HG02678 (cell line): ENCODE data around the gene CLDN19.
"Not testable (repeated sequence)": the region's sequence is repeated elsewhere in the genome, so short reads cannot be mapped to it uniquely, and the experiment has no call there.

Experiments
- ATAC-seq: cut with Tn5 transposase; IDR thresholded peaks from one replicate; pipeline ENCODE4 v1.9.1; 2021; ENCODE audit warnings: mild to moderate bottlenecking, moderate library complexity; ENCODE audit not compliant: unreplicated experiment

The CLDN19 gene

DNA sequence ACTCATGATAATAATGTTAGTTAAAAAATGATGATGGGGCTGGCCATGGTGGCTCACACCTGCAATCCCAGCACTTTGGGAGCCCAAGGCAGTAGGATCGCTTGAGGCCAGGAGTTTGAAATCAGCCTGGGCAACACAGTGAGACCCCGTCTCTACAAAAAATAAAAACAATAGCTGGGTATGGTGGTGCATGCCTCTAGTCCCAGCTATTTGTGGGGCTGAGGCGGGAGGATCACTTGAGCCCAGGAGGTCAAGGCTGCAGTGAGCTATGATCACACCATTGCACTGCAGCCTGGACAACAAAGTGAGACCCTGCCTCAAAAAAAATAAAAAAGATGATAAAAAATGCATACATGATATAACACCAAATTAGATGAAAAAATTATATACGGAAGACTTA is 21.5 kb upstream of the CLDN19 start:
- ATAC-seq = no peak

DNA sequence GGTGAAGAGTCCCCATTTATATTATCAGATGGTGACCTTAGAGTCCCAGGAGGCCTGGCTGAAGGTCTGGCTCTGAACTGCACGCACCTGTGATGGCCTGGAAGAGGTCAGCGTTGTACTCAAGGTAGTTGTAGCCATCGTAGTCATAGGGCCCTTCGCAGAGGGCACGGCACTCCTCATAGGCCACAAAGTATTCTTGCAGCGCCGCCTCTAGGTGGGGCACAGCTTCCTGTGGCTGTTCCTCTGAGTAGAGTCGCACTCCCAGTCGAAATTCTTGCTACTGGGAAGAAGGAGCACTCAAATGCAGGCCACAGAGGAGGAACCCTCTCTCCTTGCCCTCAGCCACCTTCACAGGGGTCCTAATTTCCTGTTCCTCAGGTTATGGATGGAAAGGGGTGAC is 19.1 kb upstream of the CLDN19 start:
- ATAC-seq = no peak

DNA sequence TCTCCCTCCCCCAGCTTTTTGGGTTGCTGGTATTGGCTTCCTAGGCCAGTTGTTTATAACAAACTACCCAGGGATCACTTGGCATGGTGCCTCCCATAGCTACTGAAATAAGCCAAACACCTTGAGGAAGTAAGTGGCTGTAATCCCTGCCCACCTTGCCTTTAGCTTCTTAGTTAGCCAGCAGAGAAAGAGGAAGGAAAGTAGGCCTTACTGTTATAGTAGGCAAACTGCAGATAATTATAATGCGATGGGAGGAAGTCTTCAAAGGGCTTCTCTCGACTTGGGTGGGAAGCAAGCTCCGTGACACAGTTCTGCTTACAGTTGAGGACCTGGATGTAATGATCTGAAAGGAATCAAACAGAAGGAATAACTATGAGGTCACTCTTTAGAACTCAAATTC is 18.6 kb upstream of the CLDN19 start:
- no peak for ATAC-seq

- ATAC-seq = no peak
Measured at GRCh38 chr1:42757892-42758275, 17.8 kb upstream of the CLDN19 start.

DNA sequence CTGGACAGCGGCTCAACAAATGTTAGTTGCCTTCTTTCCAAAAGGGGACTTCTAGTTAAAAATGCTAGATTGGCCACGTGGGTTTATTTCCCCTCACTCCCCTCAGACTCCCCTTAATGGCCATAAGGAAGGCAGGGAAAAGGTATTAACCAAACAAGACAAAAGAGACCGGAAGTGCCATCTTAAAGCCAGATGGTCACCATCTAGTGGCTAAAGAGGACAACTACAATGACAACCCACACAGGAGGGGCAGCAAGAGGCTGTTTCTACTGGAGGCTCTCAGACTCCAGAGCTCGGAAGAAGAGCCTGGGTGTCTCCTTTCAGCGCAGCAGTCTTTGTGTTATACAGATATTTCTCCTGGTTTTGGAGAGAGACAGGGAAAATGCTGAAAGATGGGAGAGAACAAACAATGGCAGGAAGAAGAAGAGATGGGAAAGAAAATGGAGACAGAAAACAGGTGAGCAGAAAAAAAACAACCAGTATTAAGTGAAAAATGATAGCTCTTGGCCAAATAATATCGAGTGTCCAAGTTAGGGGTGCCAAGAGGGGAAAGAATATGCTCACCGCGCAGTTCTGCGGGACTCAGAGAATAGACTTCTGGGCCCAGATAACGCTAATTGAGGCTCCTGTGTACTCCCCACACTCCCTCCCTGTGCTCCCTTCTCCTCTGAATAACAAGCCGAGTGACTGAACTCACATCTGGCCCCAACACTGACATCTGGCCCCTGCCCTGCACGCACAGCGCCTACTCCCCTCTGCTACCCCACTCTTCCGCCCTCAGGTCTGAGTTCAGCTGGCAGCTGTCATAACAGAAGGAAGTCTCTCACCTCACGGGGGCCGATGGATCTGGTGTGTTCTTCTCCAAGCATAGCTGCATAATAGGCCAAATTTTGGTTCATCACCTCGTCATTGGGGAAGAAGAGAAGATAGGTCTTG is 17.2 kb upstream of the CLDN19 start:
- no peak for ATAC-seq

DNA sequence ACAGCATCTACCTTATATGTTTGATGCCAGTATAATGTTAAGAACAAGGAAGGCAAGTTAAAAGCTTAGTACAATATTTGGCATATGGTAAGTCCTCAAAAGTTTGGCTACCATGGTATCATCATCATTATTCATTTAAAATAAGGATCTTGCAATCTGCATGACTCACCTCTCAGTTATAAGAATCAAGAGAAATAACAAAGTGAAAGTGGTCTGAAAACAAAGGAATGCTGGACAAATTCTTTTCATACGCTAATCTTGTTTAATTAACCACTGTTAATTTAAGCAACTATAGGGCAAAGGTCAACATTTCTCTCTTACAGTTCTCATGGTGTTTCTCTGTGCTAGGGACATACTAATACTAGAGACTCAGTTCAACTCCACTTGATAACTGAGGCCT is 13.0 kb upstream of the CLDN19 start:
- ATAC-seq = no peak

DNA sequence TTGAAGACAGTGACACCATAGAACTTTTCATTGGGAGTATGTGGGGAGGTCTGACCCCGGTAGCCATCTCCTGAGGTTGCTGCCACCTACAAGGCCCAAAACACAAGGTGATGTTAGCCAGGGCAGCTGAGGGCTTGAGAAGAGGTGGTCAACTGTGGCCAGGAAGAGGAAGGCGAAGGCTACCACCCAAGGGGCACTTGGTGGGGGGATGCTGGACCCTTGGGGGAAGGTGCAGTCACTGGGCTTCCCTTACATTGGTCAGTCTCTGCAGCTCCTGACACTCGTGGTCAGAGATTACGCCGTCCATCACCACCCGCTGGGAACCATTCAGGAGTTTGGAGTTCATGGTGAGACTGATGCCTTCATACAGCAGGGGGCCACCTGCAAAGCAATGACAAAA is 12.2 kb upstream of the CLDN19 start:
- no peak for ATAC-seq

DNA sequence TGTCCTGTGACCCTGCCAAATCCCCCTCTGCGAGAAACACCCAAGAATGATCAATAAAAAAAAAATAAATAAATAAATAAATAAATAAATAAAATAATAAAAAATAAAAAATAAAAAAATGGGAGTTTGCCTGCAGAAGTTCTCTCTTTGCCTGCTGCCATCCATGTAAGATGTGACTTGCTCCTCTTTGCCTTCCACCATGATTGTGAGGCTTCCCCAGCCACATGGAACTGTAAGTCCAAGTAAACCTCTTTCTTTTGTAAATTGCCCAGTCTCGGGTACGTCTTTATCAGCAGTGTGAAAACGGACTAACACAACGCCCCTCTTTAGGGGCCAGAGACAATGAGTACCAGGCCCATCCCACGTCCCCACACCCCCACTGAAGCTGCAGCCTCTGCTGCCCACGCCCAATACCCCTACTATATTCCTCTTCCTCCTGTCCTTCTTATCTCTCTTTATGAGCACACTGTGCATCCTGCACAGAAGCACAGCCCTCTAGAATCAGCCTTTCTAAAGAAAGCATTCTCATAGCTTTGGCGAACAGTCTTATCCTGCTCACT is 11.6 kb upstream of the CLDN19 start:
- ATAC-seq = not testable (repeated sequence)

- ATAC-seq = no peak
Measured at GRCh38 chr1:42750041-42750440, 10.0 kb upstream of the CLDN19 start.

- ATAC-seq = no peak
Measured at GRCh38 chr1:42748461-42749410, 8.7 kb upstream of the CLDN19 start.

DNA sequence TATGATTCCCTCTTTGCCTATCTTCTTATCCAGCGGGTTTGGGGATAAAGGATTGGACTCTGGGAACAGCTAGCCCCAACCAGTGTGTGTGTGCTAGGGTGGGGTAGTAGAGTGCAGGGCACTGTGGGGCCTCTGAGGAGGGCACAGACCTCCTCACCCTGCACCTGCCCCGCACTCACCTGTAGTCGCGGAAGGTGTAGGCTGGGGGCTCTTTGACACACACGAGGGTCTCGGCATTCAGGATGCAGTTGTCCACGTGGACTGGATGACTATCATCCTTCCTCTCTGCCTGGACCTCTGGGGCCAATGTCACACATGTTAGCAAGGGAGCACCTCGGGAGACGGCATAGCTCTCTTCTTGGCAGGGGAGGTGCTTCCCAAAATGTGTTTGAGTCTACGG is 8.0 kb upstream of the CLDN19 start:
- ATAC-seq = no peak

DNA sequence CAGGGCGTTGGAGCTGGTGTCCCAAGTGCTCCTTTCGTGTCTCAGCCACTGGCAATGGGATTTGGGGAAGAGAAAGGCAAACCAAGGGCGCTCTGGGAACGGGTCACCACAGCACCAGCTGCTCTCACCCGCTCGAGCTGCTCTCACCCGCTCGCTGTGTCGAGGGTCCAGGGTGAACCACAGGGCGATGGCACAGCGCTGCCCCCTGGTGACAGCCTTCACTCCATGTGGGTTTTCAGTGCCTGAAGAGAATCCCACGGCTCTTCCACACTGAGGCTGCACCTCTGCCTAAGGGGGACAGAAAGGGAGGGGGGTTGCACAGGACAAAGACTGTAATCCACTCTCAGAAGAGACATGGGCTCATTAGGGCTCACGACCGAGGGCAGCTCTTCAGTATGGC is 7.1 kb upstream of the CLDN19 start:
- no peak for ATAC-seq

DNA sequence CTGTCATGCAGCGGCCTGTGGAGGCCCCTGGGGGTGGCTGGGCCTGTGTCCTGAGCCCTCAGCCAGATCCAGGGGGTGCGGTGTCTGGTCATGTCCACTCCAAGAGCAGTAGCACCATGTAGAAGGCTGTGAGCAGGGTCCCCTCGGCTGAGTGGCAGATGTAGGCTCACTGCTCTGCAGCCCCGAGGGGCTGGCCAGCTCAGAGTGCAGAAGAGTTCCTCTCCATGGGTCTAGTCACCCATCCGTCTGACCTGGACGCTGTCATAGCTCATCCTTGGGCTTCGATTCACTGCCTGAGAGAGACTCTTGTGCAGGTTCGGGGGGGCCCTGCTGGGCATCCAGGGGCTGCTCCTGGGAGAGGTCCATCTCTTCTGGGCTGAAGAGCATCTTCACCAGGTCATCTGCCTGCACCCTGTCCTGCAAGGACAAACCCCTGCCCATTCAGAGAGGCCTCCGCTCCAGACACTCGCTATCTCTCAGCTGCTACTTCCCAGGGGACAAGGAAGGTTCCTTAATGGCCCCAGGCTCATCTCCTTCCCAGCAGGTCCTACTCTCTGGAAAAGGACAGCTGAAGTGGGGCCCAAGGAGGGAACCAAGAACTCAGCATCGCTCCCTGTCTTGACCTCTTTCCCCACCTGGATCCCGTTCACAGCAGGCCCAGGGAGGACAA is 6.5 kb upstream of the CLDN19 start:
- ATAC-seq = no peak

DNA sequence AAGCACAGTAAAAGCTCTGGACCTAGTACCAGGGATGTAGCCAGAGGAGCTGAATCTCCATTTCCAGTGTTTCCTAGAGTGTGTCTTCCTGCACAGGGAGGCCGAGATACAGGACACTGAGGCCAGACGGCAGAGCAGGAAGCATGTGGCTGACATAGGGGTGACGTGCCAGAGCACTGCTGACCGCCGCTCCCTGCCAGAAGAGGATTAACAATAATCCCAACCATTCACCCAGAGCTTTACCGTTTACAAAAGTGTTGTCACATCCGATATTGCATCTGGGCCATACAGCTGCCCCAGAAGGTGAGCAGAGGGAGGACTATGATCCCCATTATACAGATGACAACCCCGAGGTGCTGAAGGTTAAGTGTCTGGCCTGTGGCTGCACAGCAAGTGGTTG is 5.8 kb upstream of the CLDN19 start:
- no peak for ATAC-seq

GRCh38 chr1:42744148-42744413 is 4.0 kb upstream of the CLDN19 start:
- no peak for ATAC-seq

DNA sequence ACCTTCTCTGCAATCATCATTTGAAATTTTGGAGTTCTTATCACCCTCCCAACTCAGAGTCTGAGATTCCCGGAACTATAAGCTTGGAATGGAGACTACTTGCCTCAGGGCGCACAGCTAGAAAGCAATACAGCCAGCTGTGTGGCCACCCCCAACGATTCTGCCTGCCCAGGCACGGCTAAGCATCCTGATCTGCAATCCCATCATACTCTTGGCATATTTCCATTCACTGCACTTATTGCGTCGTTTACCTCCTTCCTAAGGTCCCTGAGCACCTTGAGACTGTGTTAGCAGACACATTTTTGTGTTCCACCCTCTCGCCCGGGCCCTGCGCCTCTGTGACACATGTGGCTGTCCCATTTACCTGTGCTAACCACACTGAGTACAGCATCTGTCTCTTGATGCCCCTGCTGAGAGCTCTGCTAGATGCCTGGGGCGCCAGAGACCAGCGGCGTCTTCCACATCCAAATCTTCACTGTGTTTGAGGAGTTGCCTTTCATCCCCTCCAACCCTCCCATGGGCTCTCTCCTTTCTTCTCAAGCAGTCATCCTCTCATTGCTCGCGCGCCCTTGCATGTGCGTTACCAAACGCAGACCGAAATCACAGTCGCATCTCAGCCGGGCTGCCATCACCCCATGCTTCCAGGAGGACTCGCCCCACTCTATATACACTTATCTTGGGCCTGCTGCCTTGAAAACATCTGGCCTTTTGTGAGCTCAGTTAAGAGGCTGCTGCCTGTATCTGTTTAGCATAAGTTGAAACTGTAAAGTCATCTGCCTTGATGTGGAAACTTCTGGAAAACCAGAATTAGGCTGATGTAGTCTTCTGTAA is 3.5 kb upstream of the CLDN19 start:
- ATAC-seq = no peak

DNA sequence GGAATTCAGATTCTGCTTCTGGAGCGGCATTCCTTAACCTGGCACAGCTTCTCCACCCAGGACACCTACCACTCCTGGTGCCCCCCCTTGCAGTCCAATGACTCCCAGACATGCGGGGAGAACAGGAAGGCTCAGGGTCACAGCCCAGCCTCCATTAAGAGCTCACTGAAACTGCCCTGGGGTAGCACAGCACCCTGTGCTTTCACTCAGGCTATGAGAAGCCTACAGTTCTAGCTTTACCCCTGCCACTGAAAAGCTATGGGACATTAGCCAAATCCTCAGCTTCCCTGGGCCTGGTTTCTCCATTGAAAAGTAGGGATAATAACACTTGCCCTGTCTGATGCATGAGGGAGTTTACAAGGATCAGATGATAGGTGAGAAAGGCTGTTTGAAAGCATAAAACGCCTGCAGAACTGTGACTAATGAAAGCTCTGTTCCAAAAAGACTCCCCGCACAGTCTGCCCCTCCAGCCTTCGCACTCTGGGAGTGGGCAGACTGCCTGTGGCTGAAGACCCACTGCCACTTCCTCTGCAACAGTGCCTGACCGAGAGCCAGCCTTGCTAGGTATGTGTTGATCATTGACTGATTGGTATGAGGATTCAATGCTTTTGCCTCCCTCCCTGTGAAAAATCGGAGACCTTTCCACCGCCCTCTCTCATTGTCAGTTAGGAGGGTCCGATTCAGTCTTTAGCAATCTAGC is 2.7 kb upstream of the CLDN19 start:
- no peak for ATAC-seq

GRCh38 chr1:42742141-42742540 is 2.1 kb upstream of the CLDN19 start:
- no peak for ATAC-seq

DNA sequence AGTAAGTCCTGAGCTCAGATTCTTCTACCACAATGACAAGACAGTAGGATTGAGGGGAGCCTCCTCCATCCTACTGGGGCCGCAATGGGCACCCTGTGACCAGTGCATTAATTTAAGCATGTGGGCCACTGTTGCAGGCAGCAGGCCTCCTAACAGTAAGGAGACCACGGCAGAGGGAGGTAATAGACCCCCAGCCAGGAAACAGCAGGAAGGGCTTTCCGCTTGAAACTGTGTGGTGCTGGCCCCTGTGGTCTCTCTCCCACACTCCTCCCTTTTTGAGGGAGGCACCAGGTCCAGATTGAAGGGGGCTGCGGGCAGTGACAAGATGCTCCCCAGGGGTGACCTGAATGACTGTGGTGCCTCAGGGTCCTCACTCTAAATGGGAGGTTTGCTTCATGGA is 1.7 kb upstream of the CLDN19 start:
- no peak for ATAC-seq
